ENCODE data around the gene GRK5.
A peak's percentile ranks its signal among the peaks of the same experiment; 100 is the strongest.

Gene GRK5

DNA sequence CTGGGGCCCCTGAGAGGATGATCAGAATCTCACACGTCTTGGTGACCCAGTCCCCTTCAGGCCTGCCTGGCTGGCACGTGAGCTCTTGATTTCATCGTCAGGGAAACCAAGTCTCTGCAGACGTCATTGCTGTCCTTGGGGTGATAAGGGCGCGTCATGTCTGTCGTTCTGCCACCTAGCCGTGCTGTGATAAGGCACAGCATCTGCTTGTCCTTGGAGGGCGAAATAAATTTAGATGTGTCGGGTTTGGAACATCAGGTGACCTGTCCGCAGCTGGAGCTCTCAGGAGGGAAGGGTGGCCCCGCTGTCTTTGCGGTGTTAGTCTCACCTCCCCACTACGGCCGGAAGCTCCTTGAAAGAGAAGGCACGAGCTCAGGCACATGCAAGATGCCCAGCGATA, 129.2 kb downstream of the GRK5 start:
- TF ChIP-seq, protein P1, sequence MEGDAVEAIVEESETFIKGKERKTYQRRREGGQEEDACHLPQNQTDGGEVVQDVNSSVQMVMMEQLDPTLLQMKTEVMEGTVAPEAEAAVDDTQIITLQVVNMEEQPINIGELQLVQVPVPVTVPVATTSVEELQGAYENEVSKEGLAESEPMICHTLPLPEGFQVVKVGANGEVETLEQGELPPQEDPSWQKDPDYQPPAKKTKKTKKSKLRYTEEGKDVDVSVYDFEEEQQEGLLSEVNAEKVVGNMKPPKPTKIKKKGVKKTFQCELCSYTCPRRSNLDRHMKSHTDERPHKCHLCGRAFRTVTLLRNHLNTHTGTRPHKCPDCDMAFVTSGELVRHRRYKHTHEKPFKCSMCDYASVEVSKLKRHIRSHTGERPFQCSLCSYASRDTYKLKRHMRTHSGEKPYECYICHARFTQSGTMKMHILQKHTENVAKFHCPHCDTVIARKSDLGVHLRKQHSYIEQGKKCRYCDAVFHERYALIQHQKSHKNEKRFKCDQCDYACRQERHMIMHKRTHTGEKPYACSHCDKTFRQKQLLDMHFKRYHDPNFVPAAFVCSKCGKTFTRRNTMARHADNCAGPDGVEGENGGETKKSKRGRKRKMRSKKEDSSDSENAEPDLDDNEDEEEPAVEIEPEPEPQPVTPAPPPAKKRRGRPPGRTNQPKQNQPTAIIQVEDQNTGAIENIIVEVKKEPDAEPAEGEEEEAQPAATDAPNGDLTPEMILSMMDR (conservative IDR thresholded peaks at IDR 0.05; ENCODE audit: low read depth, low read length) = no peak
- DNase-seq (ENCODE audit: low read depth) = no peak
- H3K4me3 ChIP-seq (ENCODE audit: low read depth, low read length) = no peak overlapping the region

DNA sequence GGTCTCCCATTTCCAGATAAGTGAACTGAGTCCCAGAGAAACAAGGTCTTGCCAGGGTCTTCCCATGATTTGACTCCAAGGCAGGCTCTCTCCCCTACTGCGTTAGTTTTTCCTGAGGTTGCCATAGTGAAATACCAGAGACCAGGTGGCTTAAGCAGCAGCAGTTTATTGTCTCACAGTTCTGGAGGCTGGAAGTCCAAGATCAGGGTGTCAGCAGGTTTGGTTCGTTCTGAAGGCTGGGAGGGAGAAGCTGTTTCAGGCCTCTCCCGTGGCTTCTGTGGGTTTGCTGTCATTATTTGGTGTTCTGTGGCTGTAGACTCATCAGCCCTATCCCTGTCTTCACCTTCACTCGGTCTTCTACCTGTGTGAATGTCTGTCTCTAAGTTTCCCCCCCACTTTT, 129.9 kb downstream of the GRK5 start:
- TF ChIP-seq, protein P1 (conservative IDR thresholded peaks at IDR 0.05; ENCODE audit: low read depth, low read length) = no peak
- DNase-seq (ENCODE audit: low read depth) = no peak
- H3K4me3 ChIP-seq (ENCODE audit: low read depth, low read length) = no peak overlapping the region

DNA sequence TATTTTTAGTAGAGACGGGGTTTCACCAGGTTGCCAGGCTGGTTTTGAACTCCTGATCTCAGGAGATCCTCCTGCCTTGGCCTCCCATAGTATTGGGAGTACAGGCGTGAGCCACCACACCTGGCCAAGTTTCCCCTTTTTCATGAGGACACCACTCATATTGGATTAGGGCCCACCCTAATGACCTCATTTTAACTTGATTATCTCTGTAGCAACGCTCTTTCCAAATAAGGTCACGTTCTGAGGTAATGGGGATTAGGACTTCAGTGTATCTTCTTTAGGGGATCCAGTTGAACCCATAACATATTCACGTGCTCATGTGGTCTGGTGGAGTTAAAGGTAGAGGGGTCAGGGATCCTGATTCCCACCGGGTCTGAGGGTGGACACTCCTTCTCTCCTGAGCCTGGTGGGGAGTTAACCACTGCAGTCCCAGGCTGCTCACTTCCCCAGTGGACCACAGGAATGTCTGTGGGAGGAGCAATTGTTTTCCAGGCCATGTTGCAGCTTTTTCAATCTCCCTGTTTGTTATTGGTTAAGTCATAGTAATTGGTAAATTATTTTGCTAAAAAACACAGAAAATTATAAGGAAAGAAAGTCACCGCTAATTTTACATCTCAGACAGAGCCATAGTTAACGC, 130.5 kb downstream of the GRK5 start:
- peak; percentile 88 for DNase-seq (ENCODE audit: low read depth)
- H3K4me3 ChIP-seq (ENCODE audit: low read depth, low read length) = no peak overlapping the region
- TF ChIP-seq, protein P1 (conservative IDR thresholded peaks at IDR 0.05; ENCODE audit: low read depth, low read length) = no peak

DNA sequence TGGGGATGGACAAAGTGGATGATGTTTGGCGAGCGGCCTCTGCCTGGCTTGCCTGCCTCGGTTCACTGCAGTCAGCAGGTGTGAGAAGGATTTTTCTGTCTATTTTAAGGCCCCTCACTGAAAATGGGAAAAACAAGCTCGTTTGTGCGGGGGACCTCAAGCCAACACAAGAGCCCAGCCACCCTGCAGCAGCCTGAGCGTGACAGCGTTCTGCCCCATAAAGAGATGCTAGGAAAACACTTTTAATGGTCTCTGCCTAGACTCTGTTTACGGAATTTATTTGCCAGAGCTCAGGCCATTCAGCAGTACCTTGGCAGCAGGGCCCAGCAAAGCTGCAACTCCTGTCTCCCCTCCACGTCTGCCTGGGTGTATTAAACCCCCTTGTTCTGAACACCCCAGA, 131.7 kb downstream of the GRK5 start:
- DNase-seq (ENCODE audit: low read depth) = no peak
- no peak overlapping the region for H3K4me3 ChIP-seq (ENCODE audit: low read depth, low read length)
- TF ChIP-seq, protein P1 (conservative IDR thresholded peaks at IDR 0.05; ENCODE audit: low read depth, low read length) = no peak

DNA sequence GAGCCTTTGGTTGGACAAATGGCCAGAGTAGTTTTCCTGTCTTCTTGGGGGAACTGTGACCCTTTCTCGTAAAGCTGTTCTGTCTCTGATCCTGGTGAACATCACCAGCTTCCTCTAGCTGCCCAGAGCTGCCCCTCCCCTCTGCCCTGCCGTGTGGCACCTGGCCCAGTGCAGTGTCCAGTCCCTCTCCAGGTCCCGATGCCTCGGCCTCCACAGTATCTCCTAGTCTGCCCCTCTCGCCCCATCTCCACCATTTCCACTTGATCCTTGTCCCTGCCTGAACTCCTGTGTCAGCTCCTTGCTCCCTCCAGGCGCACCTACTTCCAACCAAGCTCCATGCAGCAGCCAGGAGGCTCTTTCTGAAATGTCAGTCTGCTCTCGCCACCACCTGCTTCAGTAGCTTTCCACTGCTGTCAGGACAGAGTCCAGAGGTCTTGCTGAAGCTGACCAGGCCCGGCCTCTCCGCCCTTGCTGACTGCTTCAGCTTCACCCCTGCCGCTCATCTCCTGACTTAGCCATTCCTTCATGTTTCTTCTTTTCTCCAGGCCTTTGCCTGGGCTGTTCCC, 133.6 kb downstream of the GRK5 start:
- H3K4me3 ChIP-seq (ENCODE audit: low read depth, low read length) = no peak overlapping the region
- TF ChIP-seq, protein P1 (conservative IDR thresholded peaks at IDR 0.05; ENCODE audit: low read depth, low read length) = no peak
- no peak for DNase-seq (ENCODE audit: low read depth)

DNA sequence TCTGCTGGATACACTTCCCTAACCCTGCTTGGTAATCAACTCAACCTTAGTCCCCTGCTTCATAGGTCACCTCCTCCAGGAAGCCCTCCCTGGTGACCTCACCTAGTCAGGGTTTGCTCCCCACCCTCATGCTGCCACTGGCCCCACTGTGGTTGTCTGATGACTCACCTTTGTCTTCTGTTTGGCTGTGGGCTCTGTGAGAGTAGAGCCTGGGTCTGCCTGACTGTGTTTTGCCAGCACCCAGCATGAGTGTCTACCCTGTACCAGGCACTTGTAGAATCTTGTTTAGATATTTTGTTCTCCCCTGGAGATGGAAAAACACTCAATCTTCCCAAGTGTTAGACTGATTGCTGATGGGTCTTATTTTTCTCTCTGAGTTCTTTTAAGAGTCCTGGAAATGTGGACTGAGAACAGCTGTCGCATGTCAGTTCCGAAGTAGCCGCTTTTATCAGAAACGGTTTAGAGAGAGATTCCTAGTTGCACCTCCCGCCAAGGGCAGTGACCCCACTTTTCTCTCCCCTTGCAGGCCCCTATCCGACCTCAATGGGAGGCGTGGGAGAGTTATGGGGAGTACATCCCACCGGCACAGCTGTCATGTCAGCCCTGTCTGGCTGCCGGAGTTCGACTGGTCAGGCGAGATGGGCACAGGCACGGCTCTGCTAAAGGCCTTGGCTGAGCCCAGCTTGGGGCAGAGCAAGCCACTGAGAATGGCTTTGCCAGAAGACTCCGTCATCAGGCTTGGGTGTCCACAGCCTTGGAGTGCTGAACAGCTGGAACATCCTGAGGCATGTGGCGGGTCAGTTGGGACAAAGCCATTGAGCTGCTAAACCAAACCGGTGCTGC, 134.3 kb downstream of the GRK5 start:
- TF ChIP-seq, protein P1 (conservative IDR thresholded peaks at IDR 0.05; ENCODE audit: low read depth, low read length) = no peak

More for the DNA sequence above, 134.3 kb downstream of the GRK5 start:
- H3K4me3 ChIP-seq (ENCODE audit: low read depth, low read length) = no peak overlapping the region
- peak; percentile 91 for DNase-seq (ENCODE audit: low read depth)

All from choroid plexus epithelial cell (primary cell).